Stimulated activated CD4-positive, alpha-beta T cell treated with anti-CD3 and anti-CD28 coated beads, Interleukin-2, amount 100 ng/mL, for 24 hours (primary cell): ENCODE measurements around the gene CLNS1A.
"Not testable (repeated sequence)": the region's sequence is repeated elsewhere in the genome, so short reads cannot be mapped to it uniquely, and the experiment has no call there.

Source experiments
- DNase-seq, 2 donors: peaks; one replicate each; pipeline ENCODE4 v3.0.0-alpha.2; 2020

The CLNS1A gene

DNA sequence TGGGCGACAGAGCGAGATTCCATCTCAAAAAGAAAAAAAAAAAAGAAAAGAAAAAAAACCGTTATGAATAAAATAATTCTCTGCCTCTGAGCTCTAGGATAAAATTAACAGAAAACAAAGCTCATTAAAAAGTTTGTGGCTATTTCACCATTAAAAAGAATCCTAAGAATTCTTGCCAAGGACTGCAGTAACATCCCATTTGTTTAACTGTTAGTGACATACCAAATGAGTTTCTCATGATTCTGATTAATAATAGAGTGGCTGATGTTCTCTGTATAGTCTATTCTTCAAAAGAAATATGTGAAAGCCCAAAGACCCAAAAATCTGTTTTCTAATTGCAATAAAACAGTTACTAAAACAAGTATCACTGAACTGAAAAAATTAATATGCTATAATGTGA lies 19.7 kb downstream of the CLNS1A start:
- no peak for DNase-seq

DNA sequence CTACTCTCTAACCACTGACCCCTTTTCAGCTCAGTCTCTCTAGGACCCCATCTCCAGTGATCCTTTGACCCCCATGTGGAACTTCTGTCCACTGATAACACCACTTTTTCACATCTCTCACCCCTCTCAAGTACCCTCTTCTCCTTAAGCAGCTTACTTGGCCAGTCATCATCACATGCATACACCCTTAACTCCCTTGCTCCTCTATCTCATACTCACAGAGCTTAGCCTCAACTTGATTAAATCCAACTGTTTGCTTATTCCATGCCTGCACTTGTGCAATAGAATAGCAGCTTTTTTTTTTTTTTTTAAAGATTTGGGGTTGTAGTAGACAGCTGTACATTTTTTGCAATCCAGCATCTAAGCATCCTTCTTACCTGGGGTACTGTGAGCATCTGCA lies 25.7 kb downstream of the CLNS1A start:
- DNase-seq: no peak

DNA sequence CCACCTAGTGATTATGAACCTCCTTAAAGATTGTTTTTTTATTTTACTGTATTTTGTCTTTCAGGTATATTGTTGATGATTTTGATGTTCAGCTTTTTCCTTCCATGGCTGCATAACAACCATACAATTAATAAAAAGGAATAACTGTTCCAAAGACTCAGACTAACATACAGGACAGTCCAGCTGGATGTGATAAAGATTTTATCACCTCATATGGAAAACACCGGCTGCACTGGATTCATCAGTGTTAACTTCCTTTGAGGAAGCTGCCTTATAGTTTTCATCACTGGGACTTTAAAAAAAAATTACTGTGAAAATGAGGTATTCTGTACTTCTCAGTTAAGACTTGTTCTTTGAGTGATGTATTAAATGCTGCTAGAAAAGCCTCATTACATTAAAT lies 28.4 kb downstream of the CLNS1A start:
- DNase-seq: no peak

DNA sequence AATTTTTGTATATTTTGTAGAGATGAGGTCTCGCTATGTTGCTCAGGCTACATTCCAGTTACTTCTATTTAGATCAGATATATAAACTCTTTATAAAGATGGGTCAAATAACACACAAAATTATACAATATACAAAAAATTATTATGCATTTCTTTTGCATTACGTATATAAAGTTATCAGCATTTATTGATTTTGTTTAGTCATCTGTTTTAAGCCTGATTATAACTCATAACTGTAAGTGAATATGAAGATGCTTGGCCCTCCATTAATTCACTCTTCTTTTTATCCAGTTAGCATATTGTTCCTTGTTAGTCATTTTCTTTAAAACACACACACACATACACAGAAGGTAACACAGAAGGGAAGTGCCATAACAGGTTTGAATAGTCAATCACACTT lies 33.3 kb downstream of the CLNS1A start:
- no peak for DNase-seq

DNA sequence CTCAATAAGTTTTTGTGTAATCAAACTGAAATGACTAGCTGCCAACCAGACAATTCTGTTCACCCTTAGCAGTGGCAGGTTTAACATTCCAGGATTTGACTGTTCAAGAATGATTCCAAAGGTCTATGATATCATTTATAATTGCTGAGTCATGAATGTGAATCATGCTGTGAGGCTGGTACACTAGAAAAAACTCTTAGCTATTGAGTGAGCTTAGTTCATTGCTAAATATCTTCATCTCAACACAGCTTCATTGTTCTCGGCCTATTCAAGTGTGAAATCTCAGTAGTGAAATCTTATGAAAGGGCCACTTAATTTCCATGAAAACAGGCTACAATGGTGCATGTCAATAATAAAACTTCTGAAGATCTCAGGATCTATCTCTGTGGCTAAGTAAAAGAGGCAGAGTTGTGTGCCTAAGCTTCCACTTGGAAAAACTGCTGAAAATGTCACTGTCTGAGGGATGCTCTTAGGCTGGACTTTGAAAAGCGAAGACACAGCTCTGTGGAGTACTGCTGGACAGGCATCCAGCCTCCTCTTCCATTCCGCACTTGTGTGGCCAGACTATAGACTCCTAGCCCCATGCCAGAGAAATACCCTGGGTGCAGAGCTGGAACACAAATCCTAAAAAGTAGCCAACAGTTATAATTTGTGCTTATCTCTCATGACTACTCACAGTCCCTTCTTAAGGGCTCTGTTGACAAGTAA lies 35.1 kb downstream of the CLNS1A start:
- no peak for DNase-seq

DNA sequence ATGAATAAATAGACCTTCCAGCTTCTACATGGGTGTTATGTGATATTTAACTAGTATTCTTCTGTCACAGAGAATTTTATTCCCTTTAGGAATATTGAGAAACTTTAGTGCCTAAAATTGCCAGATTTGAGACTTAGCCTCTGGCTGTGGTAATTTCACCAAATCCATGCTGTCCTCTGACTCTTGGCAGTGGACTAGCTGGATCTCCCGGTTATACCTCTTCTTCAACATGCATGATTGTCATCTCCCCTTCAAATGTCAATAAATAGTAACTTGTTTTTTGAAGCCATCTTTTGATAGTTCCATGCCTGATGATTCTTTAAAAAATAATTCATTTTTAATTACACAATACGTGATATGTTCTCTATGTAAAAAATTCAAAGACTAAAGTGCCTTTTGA lies 39.4 kb downstream of the CLNS1A start:
- no peak for DNase-seq

DNA sequence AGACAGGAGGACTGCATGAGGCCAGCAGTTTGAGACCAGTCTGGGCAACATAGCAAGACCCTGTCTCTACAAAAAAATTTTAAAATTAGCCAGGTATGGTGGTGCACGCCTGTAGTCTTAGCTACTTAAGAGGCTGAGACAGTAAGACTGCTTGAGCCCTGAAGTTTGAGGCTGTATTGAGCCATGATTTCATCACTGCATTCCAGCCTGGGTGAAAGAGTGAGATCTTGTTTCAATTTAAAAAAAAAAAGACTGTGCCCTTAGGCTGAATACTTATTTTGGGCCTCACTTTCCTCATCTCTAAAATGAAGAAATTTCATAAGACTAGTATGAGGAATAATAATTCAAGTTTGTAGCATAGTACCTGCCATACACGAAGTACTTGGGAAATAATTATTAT lies 41.0 kb downstream of the CLNS1A start:
- no peak for DNase-seq

DNA sequence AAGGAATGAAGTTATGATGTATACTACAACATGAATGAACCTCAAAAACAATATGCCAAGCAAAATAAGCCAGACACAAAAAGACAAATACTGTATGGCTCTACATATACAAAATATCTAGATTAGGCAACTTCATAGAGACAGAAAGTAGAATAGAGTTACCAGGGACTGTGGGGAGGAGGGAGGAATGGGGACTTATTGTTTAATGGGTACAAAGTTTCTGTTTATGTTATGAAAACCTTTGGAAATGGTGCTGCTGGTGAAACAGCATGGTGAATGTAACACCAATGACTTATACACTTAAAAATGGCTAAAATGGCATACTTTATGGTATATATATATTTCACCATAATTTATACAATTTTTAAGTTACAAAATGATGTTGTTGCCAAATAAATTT lies 43.7 kb downstream of the CLNS1A start:
- DNase-seq: no peak

DNA sequence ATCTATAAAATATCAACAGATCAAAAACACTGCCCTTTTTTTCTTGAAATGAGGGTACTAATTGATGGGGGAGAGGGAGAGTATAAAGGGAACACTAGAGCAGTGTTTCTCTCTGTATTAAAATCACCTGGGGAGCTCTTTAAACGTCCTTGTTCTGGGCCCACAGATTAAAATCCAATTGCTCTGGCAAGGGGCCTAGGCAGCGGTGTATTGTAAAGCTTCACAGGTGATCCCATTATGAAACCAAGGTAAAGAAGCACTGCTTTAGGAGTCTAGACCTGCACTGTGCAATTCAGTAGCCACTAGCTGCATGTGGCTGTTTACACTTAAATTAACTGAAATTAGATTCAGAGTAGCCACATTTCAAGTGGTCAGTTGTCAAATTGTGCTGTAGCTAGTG lies 44.9 kb downstream of the CLNS1A start:
- DNase-seq: no peak

DNA sequence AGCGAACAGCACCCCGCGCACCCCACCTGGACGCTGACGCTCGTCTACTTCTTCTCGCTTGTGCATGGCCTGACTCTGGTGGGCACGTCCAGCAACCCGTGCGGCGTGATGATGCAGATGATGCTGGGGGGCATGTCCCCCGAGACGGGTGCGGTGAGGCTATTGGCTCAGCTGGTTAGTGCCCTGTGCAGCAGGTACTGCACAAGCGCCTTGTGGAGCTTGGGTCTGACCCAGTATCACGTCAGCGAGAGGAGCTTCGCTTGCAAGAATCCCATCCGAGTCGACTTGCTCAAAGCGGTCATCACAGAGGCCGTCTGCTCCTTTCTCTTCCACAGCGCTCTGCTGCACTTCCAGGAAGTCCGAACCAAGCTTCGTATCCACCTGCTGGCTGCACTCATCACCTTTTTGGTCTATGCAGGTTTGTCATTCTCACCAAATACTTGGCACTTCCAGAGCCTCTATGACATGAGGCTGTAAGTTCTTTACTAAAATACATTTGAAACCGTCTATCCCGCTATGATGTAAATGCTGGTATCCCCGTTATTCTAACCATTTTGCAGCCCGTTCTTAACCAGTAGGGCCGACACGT lies 47.3 kb downstream of the CLNS1A start:
- DNase-seq: peak; percentile 8 to 21

DNA sequence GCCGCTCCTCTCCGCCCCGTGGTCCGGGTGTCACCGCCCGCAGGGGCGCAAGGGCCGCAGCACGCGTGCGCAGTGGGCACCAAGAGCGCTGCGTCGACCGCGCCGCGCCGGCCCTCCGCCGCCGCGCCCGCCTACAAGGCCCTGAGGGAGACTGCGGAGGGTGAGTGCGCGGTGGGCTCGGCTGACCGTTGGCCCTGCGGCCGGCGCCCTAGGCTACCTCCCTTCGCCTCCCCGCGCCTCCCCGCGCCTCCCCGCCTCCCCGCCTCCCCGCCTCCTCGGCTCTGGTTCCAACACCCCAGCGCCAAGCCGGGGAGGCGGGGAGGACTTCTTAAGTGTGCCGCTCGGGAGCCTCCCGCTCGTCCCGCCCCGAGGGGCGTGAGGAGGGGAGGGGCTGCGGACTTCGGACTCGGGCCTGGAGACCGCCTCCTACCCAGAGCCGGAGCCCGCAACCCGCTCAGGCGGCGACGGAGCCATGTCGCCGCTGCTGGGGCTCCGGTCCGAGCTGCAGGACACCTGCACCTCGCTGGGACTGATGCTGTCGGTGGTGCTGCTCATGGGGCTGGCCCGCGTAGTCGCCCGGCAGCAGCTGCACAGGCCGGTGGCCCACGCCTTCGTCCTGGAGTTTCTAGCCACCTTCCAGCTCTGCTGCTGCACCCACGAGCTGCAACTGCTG lies 47.9 kb downstream of the CLNS1A start, which contains the start of gene AQP11:
Gene AQP11 (plus strand): TSS at position 433 of the 673 bp plus-strand sequence. CDS start 40 bp downstream, at position 473.
- peak; percentile 65 to 79 for DNase-seq

DNA sequence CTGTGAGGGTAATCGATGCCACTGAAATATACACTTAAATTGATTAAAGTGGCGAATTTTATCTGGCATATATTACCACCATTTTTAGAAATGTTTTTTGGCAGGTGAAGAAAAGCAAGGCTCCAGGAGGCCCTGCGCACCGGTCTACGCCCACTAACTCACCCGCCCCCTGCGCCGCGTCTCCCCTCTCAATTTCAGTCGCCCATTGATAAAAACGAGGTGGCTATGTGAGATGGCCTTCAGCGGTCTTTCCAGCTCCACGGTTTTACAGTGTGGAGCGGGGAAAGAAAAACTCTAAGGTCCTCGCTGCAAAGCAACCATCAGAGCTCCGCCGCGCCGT lies 48.4 kb downstream of the CLNS1A start:
- no peak for DNase-seq

DNA sequence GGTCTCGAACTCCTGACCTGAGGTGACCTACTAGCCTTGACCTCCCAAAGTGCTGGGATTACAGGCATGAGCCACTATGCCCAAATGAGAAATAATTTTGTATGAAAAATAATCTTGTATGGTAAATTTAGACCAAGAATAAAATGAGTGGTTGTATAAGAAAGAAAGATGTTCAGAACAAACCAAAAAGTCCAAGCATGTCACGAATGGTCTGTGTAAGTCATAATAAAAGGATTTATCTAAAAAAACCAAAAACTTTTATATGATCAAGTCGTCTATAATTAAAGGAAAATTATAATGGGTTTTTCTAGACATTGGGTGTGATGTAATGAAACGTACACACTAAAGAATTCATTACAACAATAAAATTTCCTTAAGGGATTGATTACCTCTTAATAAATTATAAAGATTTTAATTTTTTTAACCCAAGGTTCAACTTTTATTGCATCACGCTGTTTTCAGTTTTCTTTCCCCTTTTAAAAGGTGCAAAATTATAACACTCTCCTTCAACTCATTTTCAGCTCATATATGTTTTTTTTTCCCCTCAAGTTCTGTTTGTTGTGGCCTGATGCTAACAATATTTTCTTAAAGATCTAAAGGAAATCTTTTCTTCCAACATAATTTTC lies 56.8 kb downstream of the CLNS1A start:
- no peak for DNase-seq

DNA sequence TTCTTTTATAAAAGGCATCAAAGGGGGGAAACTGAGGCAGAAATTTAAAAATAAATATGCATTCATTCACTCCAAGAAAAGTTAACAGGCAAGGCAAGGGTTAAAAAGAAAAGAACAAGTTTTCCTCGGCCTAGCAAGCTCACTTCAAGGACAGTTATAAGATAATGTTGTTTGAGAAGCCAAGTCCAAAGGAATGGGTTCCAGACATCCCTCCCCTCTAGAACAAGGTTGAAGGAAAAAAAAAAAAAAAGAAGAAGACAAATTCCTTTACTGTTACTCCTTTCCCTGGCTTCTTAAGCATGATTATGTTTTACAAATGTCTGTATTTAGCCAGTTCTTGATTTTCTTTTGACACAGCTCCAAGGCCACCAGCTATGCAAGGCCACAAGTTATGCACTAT lies 62.2 kb downstream of the CLNS1A start:
- DNase-seq: not testable (repeated sequence)

DNA sequence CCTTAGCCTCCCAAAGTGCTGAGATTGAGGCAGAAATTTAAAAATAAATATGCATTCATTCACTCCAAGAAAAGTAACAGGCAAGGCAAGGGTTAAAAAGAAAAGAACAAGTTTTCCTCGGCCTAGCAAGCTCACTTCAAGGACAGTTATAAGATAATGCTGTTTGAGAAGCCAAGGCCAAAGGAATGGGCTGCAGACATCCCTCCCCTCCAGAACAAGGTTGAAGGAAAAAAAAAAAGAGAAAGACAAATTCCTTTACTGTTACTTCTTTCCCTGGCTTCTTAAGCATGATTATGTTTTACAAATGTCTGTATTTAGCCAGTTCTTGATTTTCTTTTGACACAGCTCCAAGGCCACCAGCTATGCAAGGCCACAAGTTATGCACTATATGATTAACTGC lies 66.7 kb downstream of the CLNS1A start:
- not testable (repeated sequence) for DNase-seq

DNA sequence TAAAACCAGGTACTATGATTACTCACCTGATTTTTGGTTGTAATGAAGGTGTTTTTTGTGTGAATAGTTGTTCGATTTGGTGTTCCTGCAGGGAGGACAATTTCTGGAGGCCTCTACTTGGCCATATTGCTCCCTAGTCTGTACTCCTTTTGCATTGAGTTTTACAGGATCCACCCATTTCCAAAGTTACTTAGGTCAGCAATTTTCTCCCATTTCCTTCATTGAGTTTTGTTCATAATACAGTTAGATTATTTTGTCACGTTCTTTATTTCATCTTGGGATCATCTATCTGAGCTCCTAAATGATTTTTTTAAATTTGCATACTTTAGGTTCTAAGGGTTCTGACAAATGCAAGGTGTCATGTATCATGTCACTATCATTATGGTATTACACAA lies 67.9 kb downstream of the CLNS1A start:
- no peak for DNase-seq

DNA sequence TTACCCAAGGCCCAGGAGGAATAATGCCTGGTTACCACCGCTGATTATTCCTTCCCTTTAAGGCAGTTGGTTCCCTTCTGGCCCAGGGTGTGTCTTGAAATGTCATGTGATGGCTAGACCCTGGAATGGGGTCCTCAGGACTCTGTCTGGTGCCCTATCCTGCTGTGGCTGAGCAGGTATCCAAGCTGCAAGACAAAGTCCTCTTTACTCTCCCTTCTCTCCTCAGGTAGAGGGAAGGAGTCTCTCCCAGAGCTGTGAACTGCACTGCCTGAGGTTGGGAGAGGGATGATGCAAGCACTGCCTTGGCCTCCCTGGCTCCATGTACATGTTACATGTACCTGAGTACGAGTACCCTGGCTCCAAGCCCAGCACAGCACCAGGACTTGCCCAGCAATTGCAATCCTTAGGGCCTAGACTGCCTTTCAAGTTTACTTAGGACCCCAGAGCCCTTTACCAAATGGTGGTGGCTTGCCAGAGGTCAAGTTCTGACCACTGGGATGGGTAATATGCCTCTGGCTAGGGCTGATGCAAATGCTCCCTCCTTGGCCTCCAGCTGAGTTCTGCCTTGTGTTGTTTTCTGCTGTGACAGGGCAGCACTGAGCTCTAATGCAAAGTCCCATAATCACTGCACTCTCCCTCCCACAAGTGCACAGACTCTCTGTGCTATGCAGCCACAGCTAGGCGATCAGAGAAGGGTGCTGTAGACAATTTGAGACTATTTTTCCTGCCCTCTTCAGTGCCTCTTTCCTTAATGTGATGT lies 68.5 kb downstream of the CLNS1A start:
- no peak for DNase-seq

DNA sequence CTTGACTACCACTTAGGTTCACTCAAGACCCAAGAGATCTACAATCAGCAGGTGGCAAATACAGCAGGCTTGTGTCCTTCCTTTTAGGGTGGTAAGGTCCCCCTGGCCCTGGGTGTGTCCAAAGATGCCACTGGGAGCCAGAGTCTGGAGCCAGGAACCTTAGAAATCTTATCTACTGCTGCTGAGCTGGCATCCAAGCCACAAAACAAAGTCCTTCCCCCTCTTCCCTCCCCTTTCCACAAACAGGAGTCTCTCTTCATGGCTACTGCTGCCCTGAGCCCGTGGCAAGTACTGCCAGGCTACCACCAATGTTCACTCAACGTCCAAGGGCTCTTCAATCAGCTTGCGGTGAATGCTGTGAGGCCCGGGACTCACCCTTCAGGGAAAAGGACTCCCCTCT lies 69.3 kb downstream of the CLNS1A start:
- DNase-seq: no peak
